GM23248 (cell line): Measurements from ENCODE around the gene MRPS26. TPM values are rescaled to one million over a fixed set of nuclear protein-coding genes. Genes with fewer than 3 reads are reported as not detected.

Source experiments
- DNase-seq: peaks from one replicate; pipeline ENCODE4 v3.0.0-alpha.2; 2015
- H2AFZ ChIP-seq: fragments of 200-600 bp; sonication (generic); 2 replicates; pipeline ENCODE4 v1.6.1; 2016; ENCODE audit warnings: antibody characterized with exemption
- H3F3A ChIP-seq: fragments of 200-600 bp; sonication (generic); 2 replicates; pipeline ENCODE4 v1.6.1; 2016; ENCODE audit warnings: mild to moderate bottlenecking, antibody characterized with exemption, mixed run types; ENCODE audit not compliant: insufficient read depth
- H3K27ac ChIP-seq: fragments of 200-600 bp; sonication (generic); 2 replicates; pipeline ENCODE4 v1.5.1; 2016; ENCODE audit warnings: mild to moderate bottlenecking
- H3K27me3 ChIP-seq: fragments of 200-600 bp; sonication (generic); replicated peaks from 2 replicates; pipeline ENCODE4 v1.6.1; 2016; ENCODE audit warnings: mild to moderate bottlenecking; ENCODE audit not compliant: insufficient read depth
- H3K36me3 ChIP-seq: fragments of 200-600 bp; sonication (generic); 2 replicates; pipeline ENCODE4 v1.6.1; 2016; ENCODE audit warnings: low read depth, mild to moderate bottlenecking
- H3K4me1 ChIP-seq: fragments of 200-600 bp; sonication (generic); 2 replicates; pipeline ENCODE4 v1.6.1; 2016; ENCODE audit warnings: mild to moderate bottlenecking; ENCODE audit not compliant: insufficient read depth
- H3K4me2 ChIP-seq: fragments of 200-600 bp; sonication (generic); one replicate; pipeline ENCODE4 v1.6.1; 2016; ENCODE audit warnings: mild to moderate bottlenecking; ENCODE audit not compliant: unreplicated experiment
- H3K4me3 ChIP-seq: fragments of 200-600 bp; sonication (generic); 2 replicates; pipeline ENCODE4 v1.5.1; 2016; ENCODE audit warnings: mild to moderate bottlenecking
- H3K79me2 ChIP-seq: fragments of 200-600 bp; sonication (generic); 2 replicates; pipeline ENCODE4 v1.6.1; 2016; ENCODE audit warnings: mild to moderate bottlenecking; ENCODE audit not compliant: insufficient read depth
- H3K9ac ChIP-seq: fragments of 200-600 bp; sonication (generic); 2 replicates; pipeline ENCODE4 v1.6.1; 2016; ENCODE audit warnings: mild to moderate bottlenecking
- H3K9me2 ChIP-seq: fragments of 200-600 bp; sonication (generic); 2 replicates; pipeline ENCODE4 v1.6.1; 2016; ENCODE audit warnings: mixed run types, mild to moderate bottlenecking, moderate library complexity; ENCODE audit not compliant: insufficient read depth
- H3K9me3 ChIP-seq: fragments of 200-600 bp; sonication (generic); one replicate; pipeline ENCODE4 v1.6.1; 2017; ENCODE audit warnings: low read depth
- H4K20me1 ChIP-seq: fragments of 200-600 bp; sonication (generic); 2 replicates; pipeline ENCODE4 v1.6.0; 2016; ENCODE audit not compliant: insufficient read depth
- EZH2 ChIP-seq: fragments of 200-600 bp; sonication (generic); IDR thresholded peaks from 2 replicates; pipeline ENCODE4 v1.6.1; 2018; ENCODE audit warnings: antibody characterized with exemption, mild to moderate bottlenecking; ENCODE audit not compliant: insufficient read depth, poor library complexity, severe bottlenecking
- EZH2phosphoT487 ChIP-seq: fragments of 200-600 bp; sonication (generic); IDR thresholded peaks from 2 replicates; pipeline ENCODE4 v1.6.1; 2018; ENCODE audit warnings: antibody characterized with exemption, moderate library complexity, mild to moderate bottlenecking, low read depth; ENCODE audit not compliant: insufficient read depth
- WGBS, 2 experiments: methylation state at CpG; one replicate each; pipeline ENCODE4 v1.1.6; 2015 to 2017; ENCODE audit warnings: low lambda C conversion rate in 2 of 2, low coverage in 1 of 2; ENCODE audit errors: missing lambda C conversion rate in 2 of 2; 5-methylcytosine and 5-hydroxymethylcytosine counted together
- in situ Hi-C: fragments of 300-500 bp; cut with MboI; formaldehyde crosslinking; loops from 2 replicates; pipeline ENCODE4 v1.15.0; 2020
- polyA plus RNA-seq: library from polyadenylated mRNA; unstranded; fragments of >200 nt; fragmentation: Nextera tagmentation; extraction: Ambion mirVana; gene quantifications from 2 replicates; pipeline ENCODE4 v1.2.1, GENCODE V29; 2016
- total RNA-seq: library from RNA; depleted of rRNA; stranded (reverse); fragments of >200 nt; shearing (Covaris generic); gene quantifications from 2 replicates; pipeline ENCODE4 v1.2.3, GENCODE V29; 2014

MRPS26 gene
- total and polyA plus RNA-seq, 2 experiments from 2014 or later, result 44.5 to 48.2 TPM

GRCh38 chr20:3027987-3028386 lies 17.9 kb upstream of the MRPS26 start:
- no peak overlapping the region for H3K4me3 ChIP-seq
- H3K79me2 ChIP-seq, result no peaks in the 10 kb centered on the region
- in situ Hi-C loops, result no loop called here
- no peak overlapping the region for H3K4me2 ChIP-seq
- no peaks in the 10 kb centered on the region for H3K9me3 ChIP-seq
- no peak overlapping the region for H3K9ac ChIP-seq
- no peaks in the 10 kb centered on the region for H3K9me2 ChIP-seq
- no peaks in the 10 kb centered on the region for H3K27me3 ChIP-seq
- H3K36me3 ChIP-seq, result peaks cover 8% of the 10 kb centered on the region; the same call in 1 of the 2 replicates
- no peaks in the 10 kb centered on the region for H3K4me1 ChIP-seq
- no peak for DNase-seq
- H2AFZ ChIP-seq, result no peak overlapping the region
- H3K27ac ChIP-seq, result no peak overlapping the region
- H3F3A ChIP-seq, result no peaks in the 10 kb centered on the region
- H4K20me1 ChIP-seq, result no peaks in the 10 kb centered on the region
- 72 to 79% methylated on average over 2 of the region's 2 CpGs for WGBS, 2 experiments
- TF ChIP-seq EZH2phosphoT487, result no peak
- no peak for TF ChIP-seq EZH2

GRCh38 chr20:3031524-3032147 lies 14.2 kb upstream of the MRPS26 start:
- 95 to 97% methylated on average over 3 of the region's 3 CpGs for WGBS, 2 experiments
- Histone ChIP-seq H3K9ac (no peak overlapping the region), H4K20me1 (no peaks in the 10 kb centered on the region), H2AFZ (no peak overlapping the region), H3K27me3 (no peaks in the 10 kb centered on the region), H3K27ac (no peak overlapping the region), H3F3A (no peaks in the 10 kb centered on the region), H3K4me1 (no peaks in the 10 kb centered on the region), H3K9me3 (no peaks in the 10 kb centered on the region), H3K4me3 (no peak overlapping the region), H3K36me3 (no peaks in the 10 kb centered on the region; the same call in 1 of the 2 replicates), H3K4me2 (no peak overlapping the region), H3K9me2 (no peaks in the 10 kb centered on the region), H3K79me2 (no peaks in the 10 kb centered on the region)
- in situ Hi-C loops, result no loop called here
- DNase-seq, result no peak
- TF ChIP-seq EZH2phosphoT487, result no peak
- no peak for TF ChIP-seq EZH2

DNA sequence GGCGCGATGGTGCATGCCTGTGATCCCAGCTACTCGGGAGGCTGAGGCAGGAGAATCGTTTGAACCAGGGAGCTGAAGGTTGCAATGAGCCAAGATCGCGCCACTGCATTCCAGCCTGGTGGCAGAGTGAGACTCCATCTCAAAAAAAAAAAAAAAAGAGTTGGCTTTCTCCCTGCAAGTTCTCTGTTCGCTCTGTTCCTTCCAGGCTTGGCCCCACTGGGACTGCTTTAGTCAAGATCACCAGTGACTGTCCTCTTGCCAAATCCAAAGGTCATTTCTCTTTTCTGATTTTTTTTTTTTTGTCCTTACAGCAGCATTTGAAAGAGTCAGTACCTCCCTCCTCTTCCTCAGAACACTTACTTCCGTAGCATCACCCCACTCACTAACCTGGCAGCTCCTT lies 13.2 kb upstream of the MRPS26 start:
- TF ChIP-seq EZH2phosphoT487 (no peak), EZH2 (no peak)
- H3K9me2 ChIP-seq, result no peaks in the 10 kb centered on the region
- H3K79me2 ChIP-seq, result no peaks in the 10 kb centered on the region
- no peaks in the 10 kb centered on the region for H3K27me3 ChIP-seq
- H3K4me3 ChIP-seq, result no peak overlapping the region
- no peak overlapping the region for H3K4me2 ChIP-seq
- no peak for DNase-seq
- no peaks in the 10 kb centered on the region for H3K9me3 ChIP-seq
- no peaks in the 10 kb centered on the region for H3F3A ChIP-seq
- H2AFZ ChIP-seq, result no peak overlapping the region
- H3K9ac ChIP-seq, result no peak overlapping the region
- no peaks in the 10 kb centered on the region for H3K4me1 ChIP-seq
- H3K36me3 ChIP-seq, result peaks cover under 1% of the 10 kb centered on the region; the same call in 1 of the 2 replicates
- H3K27ac ChIP-seq, result no peak overlapping the region
- in situ Hi-C loops, result no loop called here
- WGBS, 2 experiments, result 73 to 85% methylated on average over 7 to 8 of the region's 8 CpGs
- no peaks in the 10 kb centered on the region for H4K20me1 ChIP-seq

GRCh38 chr20:3037654-3038053 lies 8.2 kb upstream of the MRPS26 start:
- no peak for DNase-seq
- Histone ChIP-seq H3K4me3 (no peak overlapping the region), H3K27me3 (no peaks in the 10 kb centered on the region), H3K27ac (no peak overlapping the region), H3K9ac (no peak overlapping the region), H3K36me3 (peaks cover 7% of the 10 kb centered on the region; the same call in 1 of the 2 replicates), H2AFZ (no peak overlapping the region), H3K4me1 (peaks cover 7% of the 10 kb centered on the region; the same call in 1 of the 2 replicates), H3K9me2 (no peaks in the 10 kb centered on the region), H3K9me3 (no peaks in the 10 kb centered on the region), H3K4me2 (no peak overlapping the region), H4K20me1 (no peaks in the 10 kb centered on the region), H3F3A (0 out of 2 replicates have a peak, but pooled peaks cover 6% of the 10 kb centered on the region), H3K79me2 (no peaks in the 10 kb centered on the region)
- in situ Hi-C loops, result no loop called here
- WGBS, 2 experiments, result 59 to 65% methylated on average over 3 of the region's 3 CpGs
- no peak for TF ChIP-seq EZH2
- TF ChIP-seq EZH2phosphoT487, result no peak
